ENCODE results near the gene STAB1.
"Not testable (repeated sequence)": the region's sequence is repeated elsewhere in the genome, so short reads cannot be mapped to it uniquely, and the experiment has no call there.

STAB1 gene

DNA sequence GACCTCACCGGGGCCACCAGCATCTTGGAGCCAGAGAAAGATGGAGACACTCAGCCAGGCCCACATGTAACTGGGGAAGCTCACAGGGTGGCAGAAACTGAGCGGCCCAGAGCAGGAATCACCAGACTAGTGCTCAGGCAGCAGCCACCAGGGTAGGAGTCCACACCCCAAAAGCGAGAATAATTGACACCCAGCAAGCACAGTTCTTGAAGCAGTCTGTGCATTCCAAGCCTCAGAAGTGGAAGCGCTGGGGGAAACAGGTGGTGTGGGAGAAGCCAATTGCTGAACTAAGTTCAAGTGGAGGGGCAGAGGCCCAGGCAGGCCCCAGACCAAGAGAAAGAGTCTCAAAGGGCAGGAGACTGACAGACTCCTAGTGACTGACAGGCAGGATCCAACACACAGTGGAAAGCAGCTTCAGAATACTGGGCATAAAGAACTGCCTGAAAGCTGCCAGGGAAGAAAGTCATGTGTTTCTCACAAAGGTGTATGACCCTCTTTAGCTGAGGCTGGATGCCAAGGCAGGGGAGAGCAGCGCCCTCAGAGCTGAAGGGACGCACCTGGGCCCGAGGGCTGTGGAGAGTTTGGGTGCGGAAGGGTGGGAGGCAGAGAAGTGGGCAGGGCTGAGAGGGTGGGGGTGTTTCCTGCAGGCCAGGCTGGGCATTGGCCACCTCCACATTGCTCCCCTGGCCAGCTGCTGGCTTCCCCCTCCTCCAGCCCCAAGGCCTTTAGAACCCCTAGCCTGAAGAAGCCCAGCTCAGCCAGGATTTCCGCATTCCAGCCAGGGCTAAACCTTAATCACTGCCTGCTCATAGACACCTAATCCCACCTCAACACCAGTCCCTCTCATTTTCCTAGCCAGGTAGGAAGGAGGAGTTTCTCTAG, 30.8 kb downstream of the STAB1 start:
- no peak for DNase-seq

DNA sequence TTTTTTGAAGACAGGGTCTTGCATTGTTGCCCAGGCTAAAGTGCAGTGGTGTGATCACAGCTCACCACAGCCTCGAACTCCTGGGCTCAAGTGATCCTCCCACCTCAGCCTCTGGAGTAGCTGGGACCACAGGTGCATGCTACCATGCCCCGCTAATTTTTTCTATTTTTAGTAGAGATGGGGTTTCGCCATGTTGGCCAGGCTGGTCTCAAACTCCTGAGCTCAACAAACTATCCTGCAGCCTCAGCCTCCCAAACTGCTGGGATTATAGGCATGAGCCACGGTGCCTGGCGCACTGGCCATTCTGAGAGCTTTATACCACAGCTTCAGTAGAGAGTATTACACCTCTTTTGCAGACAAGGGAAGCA, 31.5 kb downstream of the STAB1 start:
- DNase-seq, result not testable (repeated sequence)

DNA sequence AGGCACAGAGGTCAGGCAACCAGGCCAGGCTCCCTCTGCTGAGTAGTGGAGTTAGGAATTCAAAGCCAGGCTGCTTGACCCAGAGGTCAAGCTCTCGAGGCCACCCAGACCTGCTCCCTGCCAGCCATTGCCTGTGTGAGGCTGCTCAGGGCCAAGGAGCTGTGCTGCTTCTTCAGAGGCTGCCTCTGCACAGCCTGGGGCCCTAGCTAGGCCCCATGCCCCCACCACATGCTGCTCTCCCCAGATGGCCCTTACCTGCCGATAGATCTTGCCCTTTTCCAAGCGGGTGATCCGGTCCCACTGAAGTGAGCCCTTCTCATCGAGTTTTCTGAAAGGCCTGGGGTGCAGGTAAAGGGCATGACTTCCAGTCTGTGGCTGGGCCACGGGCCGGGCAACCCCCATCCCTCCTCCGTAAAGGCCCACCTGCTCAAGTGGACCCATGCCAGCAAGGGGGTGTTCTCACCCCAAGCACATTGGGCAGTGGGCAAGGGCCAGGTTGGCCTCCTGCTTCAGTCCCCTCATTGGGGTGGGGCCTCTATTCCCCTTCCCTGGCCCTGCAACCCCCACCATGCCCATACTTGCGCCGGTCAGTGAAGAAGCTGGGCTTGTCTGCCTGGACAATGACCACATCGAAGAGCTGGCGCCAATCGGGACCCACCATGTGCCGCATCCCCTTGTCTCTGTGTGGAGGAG, 32.0 kb downstream of the STAB1 start:
- no peak for DNase-seq

DNA sequence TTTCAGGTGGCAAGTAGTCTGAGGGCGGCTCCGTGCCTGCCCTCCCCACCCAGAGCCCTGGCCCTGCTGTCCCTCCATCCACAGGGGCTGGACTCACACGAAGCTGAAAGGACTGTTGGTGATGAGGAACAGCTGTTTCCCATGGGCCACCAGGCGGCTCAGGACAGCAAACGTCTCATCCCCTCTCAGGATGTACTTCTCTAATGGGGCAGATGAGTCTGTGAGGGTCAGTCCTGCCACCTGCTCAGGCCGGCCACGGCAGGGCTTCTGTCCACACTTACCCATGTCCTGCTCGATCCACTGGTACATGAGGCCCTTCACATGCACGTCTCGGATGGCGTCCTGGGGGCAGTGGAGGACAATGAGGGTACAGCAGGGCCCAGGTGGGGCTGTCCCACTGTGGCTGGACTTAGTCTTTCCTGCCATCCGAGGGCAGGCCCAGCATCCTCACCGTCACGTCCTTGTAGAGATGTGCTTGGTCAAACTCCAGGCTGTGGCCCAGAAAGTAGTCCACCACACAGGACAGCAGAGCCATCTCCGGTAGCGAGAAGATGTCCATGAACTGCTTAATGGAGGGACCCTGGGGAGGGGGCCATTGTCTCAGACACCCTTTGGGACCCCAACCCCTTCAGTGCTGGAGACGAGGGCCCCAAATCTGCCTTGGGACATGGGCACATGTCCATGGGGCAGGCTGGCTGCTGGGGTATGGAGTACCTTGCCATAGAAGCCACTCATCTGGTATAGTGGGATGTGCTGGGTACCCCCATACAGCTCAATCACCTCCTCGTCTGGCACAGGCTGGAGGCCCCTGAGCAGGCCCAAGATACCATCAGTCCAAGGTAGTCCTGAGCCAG, 32.8 kb downstream of the STAB1 start:
- no peak for DNase-seq

DNA sequence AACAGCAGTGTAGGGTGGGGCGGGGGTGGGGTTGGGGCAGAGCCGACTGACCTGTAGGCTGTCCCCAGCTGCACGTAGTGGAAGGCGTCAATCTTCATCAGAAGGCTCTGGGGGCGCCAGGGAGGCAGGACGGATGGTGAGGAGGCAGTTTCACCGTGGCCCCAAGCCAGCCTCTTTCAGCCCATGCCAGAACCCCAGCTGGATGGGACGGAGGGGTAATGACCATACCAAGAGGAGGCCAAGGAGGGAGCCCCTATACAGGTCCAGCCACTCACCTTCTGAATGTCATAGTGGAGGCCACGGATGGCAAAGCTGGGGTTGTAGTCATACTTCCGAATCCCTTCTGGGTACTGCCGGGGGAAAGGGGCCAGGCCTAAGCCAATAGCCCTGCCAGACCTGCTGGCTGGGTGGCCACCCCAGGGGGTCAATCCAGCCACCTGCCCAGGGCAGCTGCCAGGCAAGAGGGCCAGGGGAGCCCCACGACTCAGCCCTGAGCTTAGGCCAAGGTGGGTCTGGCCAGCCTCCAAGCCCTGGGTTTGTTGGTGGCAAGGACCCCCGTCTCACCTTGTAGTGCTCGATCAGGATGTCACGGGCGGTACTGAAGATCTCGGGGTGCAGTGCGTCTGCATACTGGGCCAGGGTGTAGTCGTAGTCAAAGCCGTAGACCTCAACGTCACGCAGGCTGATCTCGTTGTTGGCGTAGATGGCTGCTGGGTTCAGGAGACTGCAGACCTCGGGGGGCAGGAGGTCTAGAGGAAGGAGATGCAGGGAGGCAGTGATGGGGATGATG, 33.6 kb downstream of the STAB1 start:
- no peak for DNase-seq

DNA sequence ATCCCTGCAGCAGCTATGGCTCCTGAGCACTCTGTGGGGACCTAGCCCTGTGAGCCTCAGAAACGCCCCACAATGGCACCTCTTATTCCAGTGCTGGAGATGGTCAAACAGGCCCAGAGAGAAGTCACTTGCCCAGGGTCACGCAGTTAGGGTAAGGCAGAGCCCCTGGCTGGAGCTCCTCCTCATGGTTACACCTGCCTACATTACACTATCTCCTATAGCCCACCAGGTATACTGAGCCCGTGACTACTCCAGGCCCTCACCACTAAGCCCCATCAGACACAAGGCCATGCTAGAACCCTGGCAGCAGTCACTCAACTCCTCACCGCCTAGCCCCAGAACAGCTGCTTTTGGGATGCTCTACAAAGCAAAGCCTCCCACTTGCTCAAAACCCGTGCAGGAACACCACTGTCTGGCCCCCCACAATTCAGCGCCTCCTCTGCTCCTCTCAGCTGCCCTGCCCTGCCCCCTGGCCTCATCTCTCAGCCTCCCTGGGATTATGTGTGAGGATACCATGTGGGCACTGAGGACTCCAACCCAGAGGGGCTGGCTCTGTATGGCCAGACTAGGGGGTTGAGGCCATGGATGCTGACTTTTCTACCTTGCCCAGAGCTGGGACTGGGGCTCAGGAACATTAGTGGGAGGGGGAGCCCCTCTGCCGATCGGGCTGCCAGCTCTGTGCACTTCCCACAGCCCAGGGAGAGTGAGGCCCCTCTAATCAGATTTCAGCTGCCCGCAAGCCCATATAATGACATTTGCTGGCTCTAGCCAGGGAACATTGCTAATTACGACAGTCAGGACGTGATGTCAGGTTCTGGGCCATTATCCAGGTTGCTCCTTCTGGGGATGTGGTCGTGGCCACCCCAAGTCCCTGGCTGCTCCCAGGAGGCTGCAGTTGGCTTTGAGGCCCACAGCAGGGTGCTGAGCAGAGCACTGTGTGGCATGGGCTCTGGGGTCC, 34.5 kb downstream of the STAB1 start:
- DNase-seq, result no peak

DNA sequence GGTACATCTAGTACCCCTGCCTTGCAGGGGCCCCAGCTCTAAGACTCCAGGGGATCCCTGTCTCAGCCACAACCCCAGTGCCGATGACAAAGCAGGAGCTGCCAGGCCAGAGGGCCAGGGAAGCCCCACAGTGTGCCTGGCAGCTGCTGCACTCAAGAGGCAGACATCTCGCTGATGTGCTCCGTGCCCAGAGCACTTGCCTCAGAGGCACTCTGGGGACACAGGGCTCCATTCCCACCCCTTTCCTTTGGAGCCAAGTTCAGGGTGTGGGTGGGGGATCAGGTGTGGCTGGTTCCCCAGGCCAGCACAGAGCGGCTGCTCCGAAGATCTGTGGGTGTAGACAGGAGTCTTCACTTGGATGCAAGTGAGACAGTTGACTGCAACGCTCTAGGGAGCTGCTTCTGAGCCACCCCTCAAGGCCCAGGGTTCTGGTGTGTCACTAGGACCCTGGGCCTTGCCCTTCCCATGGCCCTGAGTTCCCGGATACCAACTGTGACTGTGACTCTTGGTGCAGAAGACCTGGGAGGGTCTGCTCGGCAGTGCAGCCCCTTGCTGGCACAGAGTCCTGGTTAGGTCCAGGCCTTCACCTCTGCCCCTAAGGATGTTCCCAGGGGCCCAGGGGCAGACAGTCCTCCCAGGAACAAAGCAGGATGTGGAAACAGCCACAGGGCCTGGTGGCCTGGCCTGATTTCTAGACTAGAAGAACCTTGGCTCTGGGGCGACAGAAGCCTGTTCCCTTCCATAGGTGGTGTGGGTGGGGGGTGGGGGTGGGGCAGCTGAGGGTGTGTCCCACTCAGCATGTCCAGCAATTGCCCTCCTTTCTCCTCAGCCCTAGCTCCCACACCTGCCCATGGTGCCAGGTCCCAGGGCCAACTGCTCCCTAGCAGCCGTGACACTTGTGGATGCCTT, 36.0 kb downstream of the STAB1 start:
- DNase-seq, result no peak

DNA sequence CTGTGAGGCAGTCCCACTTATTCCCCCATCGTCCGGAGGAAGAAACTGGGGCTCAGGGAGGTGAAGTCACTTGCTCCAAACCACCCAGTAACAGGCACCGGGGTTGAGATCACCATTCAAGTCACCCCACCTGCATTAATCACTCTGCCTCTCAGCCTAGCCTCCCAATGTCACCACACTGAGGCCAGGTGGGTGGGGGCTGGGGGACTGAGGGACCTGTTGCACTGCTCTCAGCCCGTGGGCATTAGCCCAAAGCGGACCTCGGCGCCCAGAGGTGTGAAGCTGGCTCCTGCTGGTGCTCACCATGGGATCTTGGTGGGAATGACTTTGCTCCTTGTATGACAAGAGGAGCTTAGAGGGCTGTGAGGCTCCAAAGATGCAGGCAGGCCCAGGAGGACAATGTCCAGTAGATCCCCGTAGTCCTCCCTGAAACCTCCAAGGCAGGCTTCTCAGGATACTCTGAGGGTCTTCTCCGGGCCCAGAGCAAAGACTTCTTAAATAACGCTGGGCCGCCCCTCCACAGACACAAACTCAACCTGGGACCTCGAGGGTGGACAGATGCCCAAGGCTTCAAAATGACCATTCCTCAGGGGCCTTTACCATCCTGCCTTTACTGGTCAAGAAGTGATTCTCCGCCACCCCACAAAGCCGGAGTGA, 36.9 kb downstream of the STAB1 start:
- DNase-seq, result no peak

DNA sequence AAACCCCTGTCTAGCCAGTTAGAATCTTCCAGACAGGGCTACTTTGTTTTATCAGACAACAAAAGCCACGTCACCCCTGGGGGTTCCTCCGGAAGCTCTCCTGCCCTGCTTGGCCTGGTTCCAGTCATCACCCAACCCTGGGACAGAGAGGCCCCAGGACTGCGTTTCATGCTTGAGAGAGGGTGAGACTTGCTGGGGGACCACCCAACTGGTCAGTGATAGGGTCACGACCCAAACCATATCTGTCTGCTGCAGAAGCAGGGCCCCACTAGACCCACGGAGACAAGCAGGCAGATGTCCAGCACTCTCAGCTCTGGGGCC, 37.3 kb downstream of the STAB1 start:
- DNase-seq, result no peak

DNA sequence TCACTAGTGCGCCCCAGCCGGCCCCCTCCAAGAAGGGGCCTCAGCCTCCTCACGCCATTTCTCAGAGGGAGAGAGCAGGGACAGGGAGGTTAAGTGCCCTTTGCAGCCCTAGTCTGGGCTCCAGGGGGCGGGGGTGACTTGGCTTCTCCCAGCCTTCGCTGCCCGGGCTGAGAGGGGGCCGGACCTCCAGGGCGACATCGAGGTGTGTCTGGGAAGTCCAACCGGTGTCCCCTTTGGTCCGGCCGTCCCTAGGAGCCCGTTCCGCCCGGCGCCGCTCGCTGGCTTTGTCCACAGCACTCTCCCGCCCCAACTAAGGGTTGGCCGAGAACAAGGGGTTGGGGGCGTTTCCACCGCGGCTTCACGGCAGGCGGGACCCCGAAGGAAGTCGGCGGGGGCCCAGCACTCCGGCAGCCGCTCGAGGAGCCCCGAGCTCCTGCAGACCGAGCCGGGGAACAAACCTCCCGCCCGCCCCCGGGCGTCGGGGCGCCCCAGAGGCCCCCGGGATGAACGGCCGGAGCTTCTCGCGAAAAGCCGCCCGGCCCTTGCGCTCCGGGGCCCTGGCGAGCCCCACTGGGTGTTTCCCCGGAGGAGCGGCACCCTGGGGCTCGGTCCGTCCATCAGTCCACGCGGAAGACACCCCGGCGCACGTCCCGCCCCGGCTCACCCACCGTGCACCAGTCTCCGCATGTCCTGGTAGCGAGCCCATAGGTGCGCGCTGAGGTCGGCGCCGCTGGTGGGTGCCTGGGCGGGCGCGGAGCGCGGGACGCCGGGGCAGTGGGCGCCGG, 37.9 kb downstream of the STAB1 start:
- no peak for DNase-seq

DNA sequence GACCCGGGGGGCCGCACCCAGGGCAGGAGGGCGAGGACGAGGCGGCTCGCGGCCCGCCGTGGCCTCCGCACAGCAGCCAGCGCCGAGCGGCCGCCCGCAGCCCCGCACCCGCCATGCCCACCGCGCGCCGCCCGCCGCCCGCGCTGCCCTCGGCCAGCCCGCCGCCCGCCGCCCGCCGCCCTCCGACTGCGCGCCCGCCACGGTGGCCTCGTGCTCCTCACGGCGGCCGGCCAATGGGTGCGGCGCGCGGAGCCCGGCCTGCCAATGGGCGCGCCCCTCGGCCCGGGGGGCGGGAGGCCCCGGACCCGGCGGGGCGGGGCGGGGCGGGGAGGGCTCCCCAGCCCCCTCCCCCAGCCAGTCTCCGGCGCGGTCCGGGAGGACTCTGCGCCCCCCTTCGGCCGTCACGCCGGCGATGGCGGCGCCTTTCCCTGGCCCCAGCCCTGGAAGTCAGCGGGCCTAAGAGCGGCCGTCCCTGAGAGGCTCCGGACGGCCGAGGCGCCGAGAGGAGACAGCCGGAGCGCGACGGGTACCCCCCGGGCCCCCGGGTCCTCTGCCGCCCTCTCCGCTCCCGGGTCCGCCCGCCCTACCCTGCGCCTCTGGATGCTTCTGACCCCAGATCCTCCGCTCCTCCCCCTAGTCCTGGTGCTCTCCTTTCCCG, 38.6 kb downstream of the STAB1 start, which contains the start of gene NT5DC2:
NT5DC2 (minus strand) TSS at position 235 of the 658 bp plus-strand sequence; CDS start at position 115, 120 bp downstream.
- peak; percentile 26 to 52 for DNase-seq

DNA sequence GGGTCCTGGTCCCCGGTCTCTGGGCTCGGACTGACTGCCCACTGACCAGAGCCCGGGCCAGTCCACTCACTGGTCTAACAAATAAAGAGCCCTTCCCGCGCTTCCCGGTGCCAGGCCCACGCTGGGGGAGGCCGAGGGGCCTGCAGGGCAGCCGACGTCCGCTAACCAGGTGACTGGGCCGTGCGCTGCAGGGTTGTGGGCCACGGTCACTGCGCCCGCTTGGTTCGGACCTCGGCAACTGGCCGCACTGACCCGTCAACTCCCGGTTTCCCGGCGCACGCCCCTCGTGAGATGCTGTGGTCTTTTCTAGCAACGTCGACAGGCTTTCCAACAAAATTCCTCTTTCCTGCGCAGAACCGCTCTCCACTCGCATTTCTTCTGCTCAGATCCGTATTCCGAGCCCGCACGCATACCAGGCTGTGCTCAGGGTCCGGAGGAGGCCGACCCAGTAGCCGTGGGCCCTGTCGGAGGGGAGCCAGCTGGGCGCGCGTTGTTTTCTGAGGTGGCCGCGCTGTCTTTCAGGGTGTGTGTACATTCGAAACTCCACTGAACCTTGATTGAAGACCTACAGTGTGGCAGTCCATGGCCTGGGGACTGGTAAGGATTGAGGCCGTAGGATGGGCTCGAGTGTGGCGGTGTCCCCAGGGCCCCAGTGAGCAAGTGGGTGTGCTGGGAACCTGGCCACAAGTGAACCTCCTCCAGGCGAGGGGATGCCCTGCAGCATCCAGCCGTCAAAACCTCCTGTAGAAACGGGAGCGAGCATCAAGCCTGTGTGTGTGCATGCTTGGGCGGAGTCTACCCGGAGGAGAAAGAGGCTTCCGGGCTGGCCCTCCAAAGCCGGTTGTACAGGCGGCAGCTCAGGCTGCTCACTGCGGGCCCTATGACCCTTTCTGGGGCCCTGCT, 39.4 kb downstream of the STAB1 start:
- no peak for DNase-seq

DNA sequence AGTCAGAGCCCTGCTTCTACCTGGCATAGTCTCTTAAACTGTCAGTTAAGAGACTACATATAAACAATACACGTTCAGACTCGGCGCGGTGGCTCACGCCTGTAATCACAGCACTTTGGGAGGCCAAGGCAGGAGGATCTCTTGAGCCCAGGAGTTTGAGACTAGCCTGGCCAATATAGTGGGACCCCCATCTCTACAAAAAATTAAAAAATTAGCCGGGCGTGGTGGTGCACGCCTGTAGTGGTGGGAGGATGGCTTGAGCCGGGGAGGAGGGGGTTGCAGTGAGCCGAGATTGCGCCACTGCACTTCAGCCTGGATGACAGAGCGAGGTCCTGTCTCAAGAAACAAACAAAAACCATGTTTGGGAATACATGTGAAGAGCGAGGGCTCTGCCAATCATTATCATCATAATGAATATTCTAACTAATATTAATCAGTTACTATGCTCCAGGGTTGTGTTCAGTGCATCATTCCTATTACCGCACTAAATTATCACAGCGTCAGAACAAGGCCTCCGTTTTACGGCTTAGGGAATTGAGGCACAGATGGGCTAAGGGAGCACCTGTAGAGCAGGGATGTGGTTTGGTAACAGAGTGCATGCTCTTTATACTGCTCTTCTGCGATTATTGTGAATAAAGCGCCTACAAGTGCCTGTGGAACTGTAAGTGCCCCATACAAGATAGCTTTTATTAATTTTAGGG, 40.4 kb downstream of the STAB1 start:
- DNase-seq, result no peak

DNA sequence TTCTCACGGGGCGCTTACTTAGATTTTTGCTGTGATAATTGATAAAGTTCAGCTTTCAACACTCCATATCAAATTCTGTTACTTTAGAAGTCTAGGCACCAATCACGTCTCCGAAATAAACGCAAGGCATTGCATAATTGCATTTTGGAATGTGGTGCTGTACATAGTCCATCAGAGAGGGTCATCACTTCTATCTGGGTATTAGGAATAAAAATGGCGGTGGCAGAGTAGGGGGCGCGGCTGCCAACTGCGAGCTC, 40.9 kb downstream of the STAB1 start:
- no peak for DNase-seq

DNA sequence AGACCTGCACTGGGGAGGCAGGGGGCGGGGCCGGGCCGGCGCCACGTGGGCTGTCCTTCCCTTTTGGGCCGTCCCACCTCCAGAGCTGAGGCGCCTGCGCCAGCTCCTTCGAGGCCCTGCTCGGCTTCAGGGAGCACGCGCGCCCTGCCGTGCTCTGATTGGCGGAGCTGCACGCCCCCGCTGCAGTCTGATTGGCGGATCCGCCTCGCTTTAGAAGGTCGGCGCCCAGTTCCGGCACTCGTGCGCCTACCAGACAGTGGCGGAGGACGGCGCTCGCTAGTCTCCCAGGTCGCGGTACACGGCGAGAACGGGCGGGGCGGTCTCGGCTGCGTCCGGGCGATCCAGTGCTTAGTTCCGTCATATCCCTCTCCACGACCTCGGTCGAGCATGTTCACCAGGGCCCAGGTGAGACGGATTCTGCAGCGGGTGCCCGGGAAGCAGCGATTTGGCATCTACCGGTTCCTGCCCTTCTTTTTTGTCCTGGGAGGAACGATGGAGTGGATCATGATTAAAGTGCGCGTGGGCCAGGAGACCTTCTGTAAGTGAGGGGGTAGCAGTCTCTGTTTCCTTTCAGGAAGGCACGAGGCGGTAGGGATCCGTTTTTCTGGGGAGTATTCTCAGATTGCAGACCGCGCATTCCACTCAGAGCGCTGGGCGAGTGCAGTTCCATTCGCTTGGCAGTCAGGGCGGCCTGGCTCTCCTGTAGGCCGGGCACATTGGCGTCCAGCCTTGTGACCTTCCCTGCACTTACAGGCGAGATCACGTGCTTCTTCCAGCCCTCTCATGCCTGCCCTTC, 41.4 kb downstream of the STAB1 start, which contains the start of gene UQCC5:
UQCC5 (plus strand) TSS at position 237 of the 796 bp plus-strand sequence; CDS start at position 388, 151 bp downstream.
- peak; percentile 98 to 99 for DNase-seq

DNA sequence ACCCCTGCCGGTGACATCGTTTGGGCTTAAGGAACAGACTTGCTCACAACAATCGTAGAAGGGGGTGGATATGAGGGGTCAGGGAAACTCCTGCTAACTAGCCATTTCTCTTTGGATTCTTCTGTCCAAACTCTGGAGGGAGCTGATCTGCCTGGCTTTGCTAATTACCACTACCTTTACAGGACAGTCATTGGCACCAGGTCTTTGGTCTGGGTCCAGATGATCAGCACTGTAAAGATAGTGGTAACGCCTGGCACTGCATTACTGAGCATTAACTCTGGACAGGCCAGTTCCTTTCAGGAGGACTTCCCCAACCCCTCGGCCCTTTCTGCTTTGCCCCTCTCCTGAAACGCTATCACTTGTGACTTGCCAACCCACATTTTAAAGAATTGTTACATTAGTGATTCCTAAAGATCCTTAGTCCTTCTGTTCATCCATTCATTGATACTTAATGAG, 42.1 kb downstream of the STAB1 start:
- peak in 1 of 2 donors; percentile 18 for DNase-seq

Measured in inflammatory macrophage treated with lipopolysaccharide for 1 hour (primary cell).